Activated CD4-positive, alpha-beta memory T cell treated with anti-CD3 and anti-CD28 coated beads for 36 hours (primary cell): ENCODE results near the gene FBLN1. TPM values are rescaled to one million over a fixed set of nuclear protein-coding genes. Genes with fewer than 3 reads are reported as not detected.

Experiments used
- CTCF ChIA-PET: fragments of 350-600 bp; sonication (Branson Sonifier 250); formaldehyde crosslinking; loops from one replicate; lab custom pipeline; 2021; ENCODE audit warnings: antibody characterized with exemption, inconsistent platforms; lab: Charles Lee
- POLR2A ChIA-PET: fragments of 350-600 bp; sonication (Branson Sonifier 250); formaldehyde crosslinking; loops from one replicate; lab custom pipeline; 2021; ENCODE audit warnings: antibody characterized with exemption; lab: Charles Lee
- DNase-seq: peaks from one replicate; pipeline ENCODE4 v3.0.0-alpha.2; 2020
- H3K27ac Mint-ChIP-seq: one replicate; pipeline ENCODE4 v1.8.0; 2021; ENCODE audit warnings: mixed read lengths
- H3K27me3 Mint-ChIP-seq: one replicate; pipeline ENCODE4 v1.8.0; 2021; ENCODE audit warnings: mixed read lengths
- H3K36me3 Mint-ChIP-seq: one replicate; pipeline ENCODE4 v1.8.0; 2021; ENCODE audit warnings: mixed read lengths
- H3K4me1 Mint-ChIP-seq: one replicate; pipeline ENCODE4 v1.8.0; 2021; ENCODE audit warnings: low read depth, mixed read lengths
- H3K4me3 Mint-ChIP-seq: one replicate; pipeline ENCODE4 v1.8.0; 2021; ENCODE audit warnings: mild to moderate bottlenecking, mixed read lengths
- H3K9me3 Mint-ChIP-seq: one replicate; pipeline ENCODE4 v1.8.0; 2021; ENCODE audit warnings: mixed read lengths
- intact Hi-C: fragments of 100-400 bp; cut with micrococcal nuclease; formaldehyde crosslinking; loops from one replicate; pipeline ENCODE4 v1.15.1; 2023
- total RNA-seq, 2 experiments: library from RNA; stranded (reverse); gene quantifications; one replicate each; pipeline ENCODE4 v1.2.3, GENCODE V29; 2021

Gene FBLN1
- total RNA-seq, 2 experiments from 2014 or later, result not detected

DNA sequence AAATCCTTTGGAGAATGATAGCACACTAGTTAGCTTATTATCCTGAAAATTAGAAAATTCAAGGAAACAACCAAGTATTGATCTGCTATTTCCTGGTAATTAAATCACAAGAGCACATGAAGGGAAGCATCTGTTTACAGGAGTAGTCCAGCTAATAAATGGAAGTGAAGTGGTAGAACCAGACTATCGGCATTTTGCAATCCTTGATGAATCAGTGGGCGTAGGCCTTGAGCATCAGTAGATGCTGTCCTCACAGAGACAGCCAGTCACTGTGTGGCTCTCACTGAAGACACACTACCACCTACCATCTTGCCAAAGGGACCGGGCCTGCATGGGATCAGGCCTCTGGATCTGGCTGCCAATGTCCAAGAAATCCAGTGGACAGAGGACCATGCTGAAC, 69.8 kb downstream of the FBLN1 start:
- POLR2A ChIA-PET, result no interaction called here
- Mint-ChIP-seq H3K27me3 (peaks cover 9% of the 10 kb centered on the region), H3K27ac (no peak overlapping the region), H3K9me3 (peaks cover 17% of the 10 kb centered on the region), H3K36me3 (peaks cover 3% of the 10 kb centered on the region), H3K4me3 (no peak overlapping the region), H3K4me1 (no peaks in the 10 kb centered on the region)
- CTCF ChIA-PET, result no interaction called here
- DNase-seq, result no peak
- intact Hi-C loops, result loop anchor here (10.0 kb wide), 1 partner anchor 72 kb away; no protein-coding TSS in a partner anchor

DNA sequence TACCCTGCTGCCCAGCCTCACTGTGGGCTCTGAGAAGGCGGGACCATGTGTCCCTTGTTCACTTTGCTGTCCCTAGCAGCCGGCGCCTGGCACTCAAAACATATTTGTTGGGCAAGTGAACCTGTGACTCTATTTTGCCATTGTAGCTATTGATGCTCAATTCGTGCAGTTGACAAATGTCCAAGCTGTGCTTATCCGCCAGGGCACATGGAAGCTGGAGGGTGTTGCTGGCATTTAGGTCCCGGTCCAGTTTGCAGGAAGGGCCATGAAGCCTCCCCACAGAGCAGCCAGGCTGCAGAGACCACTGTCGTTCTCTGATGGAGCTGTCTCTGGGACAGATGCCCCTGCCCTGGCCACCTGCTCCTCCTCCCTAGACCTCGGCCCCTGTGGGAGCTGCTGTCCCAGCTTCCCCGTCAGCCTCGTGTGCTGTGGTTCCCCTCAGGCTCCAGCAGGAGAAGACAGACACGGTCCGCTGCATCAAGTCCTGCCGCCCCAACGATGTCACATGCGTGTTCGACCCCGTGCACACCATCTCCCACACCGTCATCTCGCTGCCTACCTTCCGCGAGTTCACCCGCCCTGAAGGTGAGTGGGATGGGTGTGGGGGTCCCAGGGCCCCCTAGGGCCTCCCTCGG, 71.5 kb downstream of the FBLN1 start:
- Mint-ChIP-seq H3K9me3 (peaks cover 17% of the 10 kb centered on the region), H3K4me1 (no peaks in the 10 kb centered on the region), H3K27me3 (peaks cover 12% of the 10 kb centered on the region), H3K27ac (no peak overlapping the region), H3K36me3 (peaks cover 3% of the 10 kb centered on the region), H3K4me3 (no peak overlapping the region)
- intact Hi-C loops, result loop anchor here (10.0 kb wide), 1 partner anchor 71 kb away; no protein-coding TSS in a partner anchor
- POLR2A ChIA-PET, result no interaction called here
- no peak for DNase-seq
- CTCF ChIA-PET, result interaction anchor here (0.8 kb wide), 1 partner anchor 9 kb away, joined by 3 read pairs; no protein-coding TSS in a partner anchor

DNA sequence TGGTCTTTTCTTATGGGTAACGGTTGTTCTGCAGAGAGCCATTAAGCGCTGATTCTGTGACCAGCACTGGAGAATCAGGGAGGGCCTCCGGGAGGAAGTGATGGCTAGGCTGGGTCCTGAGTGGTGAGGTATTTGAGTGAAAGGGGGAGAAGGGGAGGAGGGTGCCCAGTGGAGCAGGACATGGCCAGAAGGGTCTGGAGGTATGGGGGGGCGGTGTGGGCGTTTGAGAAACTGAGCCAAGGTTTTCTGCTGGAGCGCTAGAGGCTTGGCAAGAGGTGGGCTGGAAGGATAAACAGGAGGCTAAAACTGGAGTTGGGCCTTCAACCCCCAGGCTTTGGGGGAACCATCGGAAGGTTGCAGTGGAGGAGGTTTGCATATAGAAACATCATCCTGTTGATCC, 72.5 kb downstream of the FBLN1 start:
- Mint-ChIP-seq H3K4me1 (no peaks in the 10 kb centered on the region), H3K36me3 (peaks cover 3% of the 10 kb centered on the region), H3K27me3 (peaks cover 12% of the 10 kb centered on the region), H3K9me3 (peaks cover 12% of the 10 kb centered on the region), H3K4me3 (no peak overlapping the region), H3K27ac (no peak overlapping the region)
- CTCF ChIA-PET, result interaction anchor here (0.8 kb wide), 1 partner anchor 10 kb away, joined by 3 read pairs; no protein-coding TSS in a partner anchor
- intact Hi-C loops, result loop anchor here (10.0 kb wide), 1 partner anchor 70 kb away; no protein-coding TSS in a partner anchor
- POLR2A ChIA-PET, result no interaction called here
- DNase-seq, result no peak

DNA sequence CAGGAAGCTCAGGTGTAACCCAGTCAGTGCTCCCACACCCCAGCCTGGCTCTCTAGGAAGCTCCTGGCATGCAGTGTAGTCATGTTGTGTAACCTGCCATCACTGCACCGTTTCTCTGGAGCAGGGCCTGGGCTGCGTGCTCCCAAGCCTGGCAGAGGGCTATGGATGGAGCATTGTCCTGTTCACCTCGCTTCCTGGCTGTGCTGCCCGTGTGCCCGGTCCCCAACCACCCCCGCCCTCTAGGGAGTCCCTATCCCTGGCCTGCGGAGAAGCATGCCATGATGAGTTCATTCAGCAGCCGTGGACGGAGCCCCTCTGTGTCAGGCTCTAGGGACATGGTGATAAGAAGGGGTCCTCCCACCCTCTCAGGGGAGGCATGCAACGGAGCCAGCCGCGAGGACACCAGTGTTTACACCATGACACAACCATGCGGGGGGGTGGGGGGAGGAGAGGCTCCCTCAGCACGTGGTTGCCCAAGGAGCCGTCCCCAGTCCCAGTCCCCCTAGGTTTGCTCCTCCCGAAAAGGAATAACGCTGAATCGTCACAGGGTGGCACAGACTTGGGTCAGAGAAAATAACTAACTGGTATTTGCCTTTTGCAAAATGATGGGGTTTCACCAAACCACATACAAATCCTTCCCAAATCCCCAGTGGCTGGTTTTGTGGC, 73.1 kb downstream of the FBLN1 start:
- Mint-ChIP-seq H3K9me3 (peaks cover 7% of the 10 kb centered on the region), H3K36me3 (no peaks in the 10 kb centered on the region)
- intact Hi-C loops, result loop anchor here (10.0 kb wide), 1 partner anchor 69 kb away; no protein-coding TSS in a partner anchor

DNA sequence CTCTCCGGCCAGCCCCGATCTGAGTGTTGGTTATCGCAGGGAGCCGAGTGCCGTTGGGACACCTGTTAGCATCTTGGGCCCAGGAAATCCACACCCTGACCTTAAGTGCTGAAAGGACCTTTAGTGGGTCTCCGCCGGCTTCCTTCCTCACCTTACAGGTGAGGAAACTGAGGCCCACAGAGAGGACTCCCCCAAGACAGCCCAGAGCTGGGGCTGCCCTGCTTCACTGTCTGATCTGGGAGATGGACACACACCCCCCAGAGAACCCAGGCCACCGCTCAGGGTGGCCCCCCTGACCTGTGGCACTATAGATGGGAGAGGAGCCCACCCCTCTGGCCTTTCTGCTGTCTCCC, 73.6 kb downstream of the FBLN1 start:
- H3K9me3 Mint-ChIP-seq, result peaks cover 5% of the 10 kb centered on the region
- H3K27me3 Mint-ChIP-seq, result peaks cover 12% of the 10 kb centered on the region
- H3K4me1 Mint-ChIP-seq, result no peaks in the 10 kb centered on the region
- no peak overlapping the region for H3K4me3 Mint-ChIP-seq
- no peak overlapping the region for H3K27ac Mint-ChIP-seq
- ChIA-PET POLR2A (no interaction called here), CTCF (interaction anchor here (1.4 kb wide), 1 partner anchor 287 kb away, joined by 5 read pairs; no protein-coding TSS in a partner anchor)
- intact Hi-C loops, result loop anchor here (10.0 kb wide), 1 partner anchor 69 kb away; no protein-coding TSS in a partner anchor
- DNase-seq, result no peak
- H3K36me3 Mint-ChIP-seq, result no peaks in the 10 kb centered on the region

More for the DNA sequence above, 73.1 kb downstream of the FBLN1 start:
- DNase-seq, result no peak
- POLR2A ChIA-PET, result no interaction called here
- Mint-ChIP-seq H3K27ac (no peak overlapping the region), H3K27me3 (peaks cover 12% of the 10 kb centered on the region), H3K4me1 (no peaks in the 10 kb centered on the region), H3K4me3 (no peak overlapping the region)
- CTCF ChIA-PET, result interaction anchor here (1.4 kb wide), 1 partner anchor 287 kb away, joined by 5 read pairs; no protein-coding TSS in a partner anchor

DNA sequence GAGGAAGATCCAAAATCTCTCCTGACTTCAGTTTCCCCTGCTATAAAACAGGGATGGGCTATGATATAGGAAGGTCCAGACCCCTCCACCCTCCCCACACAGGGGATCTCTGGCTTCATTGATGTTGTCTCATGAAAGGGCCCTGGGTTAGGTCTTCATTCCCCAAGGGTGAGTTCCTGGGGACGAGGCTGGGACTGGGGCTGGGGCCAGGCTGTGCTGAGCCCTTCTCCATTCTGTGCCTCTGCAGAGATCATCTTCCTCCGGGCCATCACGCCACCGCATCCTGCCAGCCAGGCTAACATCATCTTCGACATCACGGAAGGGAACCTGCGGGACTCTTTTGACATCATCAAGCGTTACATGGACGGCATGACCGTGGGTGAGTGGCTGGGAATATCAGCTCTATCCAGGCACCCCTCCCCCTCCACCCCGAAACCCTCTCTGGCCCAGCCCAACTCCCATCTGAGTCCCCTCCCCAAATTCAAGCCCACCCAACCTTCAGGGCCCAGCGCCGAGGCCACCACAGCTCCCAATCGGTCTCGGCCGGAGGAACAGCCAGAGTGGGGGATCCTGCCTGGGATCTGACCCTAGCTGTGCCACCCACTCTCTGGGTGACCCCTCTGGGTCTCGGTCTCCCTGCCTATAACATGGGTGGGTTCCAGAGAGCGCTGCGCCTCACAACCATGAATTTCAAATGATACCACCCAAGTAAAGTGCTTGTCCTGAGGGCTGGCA, 74.2 kb downstream of the FBLN1 start:
- H3K36me3 Mint-ChIP-seq, result no peaks in the 10 kb centered on the region
- H3K9me3 Mint-ChIP-seq, result no peaks in the 10 kb centered on the region
- H3K4me1 Mint-ChIP-seq, result no peaks in the 10 kb centered on the region
- H3K27ac Mint-ChIP-seq, result no peak overlapping the region
- CTCF ChIA-PET, result interaction anchor here (0.8 to 1.7 kb wide), 4 partner anchors 15 to 286 kb away, joined by 3 to 6 read pairs (median 4); no protein-coding TSS in a partner anchor
- POLR2A ChIA-PET, result no interaction called here
- intact Hi-C loops, result loop anchor here (10.0 kb wide), 1 partner anchor 68 kb away; no protein-coding TSS in a partner anchor
- peaks cover 12% of the 10 kb centered on the region for H3K27me3 Mint-ChIP-seq
- no peak overlapping the region for H3K4me3 Mint-ChIP-seq
- DNase-seq, result no peak

DNA sequence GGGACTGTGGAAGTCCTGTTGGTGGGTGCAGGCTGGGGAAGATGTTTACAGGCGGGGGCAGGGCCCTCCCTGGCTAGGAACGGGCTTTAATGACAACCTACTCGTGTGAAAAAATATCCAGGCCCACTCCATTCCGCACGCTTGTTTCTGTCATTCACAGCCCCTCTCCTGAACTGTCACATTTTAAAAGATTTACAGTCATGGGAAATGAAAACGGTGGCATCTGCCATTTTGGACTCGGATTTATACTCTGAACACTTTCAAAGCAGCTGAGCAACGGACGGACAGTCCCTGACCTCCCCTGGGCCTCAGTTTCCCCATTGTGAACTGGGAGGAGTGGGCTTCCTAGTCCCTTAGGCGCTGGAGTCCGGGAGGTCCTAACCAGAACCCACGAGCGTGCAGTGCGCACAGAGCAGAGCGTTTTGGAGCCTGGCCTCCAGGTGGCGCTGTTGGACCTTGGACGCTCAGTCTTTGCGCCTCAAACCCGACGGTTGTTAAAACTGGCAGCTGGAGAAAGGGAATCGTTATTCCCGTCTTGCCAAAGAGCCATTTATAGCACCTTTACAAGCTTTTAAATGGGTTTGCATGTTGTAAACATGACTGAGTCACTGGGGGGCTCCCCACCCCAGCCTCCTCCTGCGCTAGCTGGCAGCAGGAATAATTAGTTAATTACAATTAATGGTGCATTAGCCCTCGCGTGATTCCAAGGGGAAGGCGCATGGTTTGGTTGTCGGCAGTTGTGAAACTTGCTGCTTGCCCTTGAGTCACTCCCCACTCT, 75.3 kb downstream of the FBLN1 start:
- ChIA-PET POLR2A (no interaction called here), CTCF (interaction anchor here (0.6 to 1.7 kb wide), 15 partner anchors 14 to 892 kb away, joined by 3 to 12 read pairs (median 3); no protein-coding TSS in a partner anchor)
- Mint-ChIP-seq H3K4me3 (no peak overlapping the region), H3K27ac (no peak overlapping the region), H3K9me3 (no peaks in the 10 kb centered on the region), H3K36me3 (no peaks in the 10 kb centered on the region), H3K4me1 (no peaks in the 10 kb centered on the region), H3K27me3 (peaks cover 12% of the 10 kb centered on the region)
- DNase-seq, result peak; percentile 82
- intact Hi-C loops, result loop anchor here (10.0 kb wide), 1 partner anchor 67 kb away; no protein-coding TSS in a partner anchor

DNA sequence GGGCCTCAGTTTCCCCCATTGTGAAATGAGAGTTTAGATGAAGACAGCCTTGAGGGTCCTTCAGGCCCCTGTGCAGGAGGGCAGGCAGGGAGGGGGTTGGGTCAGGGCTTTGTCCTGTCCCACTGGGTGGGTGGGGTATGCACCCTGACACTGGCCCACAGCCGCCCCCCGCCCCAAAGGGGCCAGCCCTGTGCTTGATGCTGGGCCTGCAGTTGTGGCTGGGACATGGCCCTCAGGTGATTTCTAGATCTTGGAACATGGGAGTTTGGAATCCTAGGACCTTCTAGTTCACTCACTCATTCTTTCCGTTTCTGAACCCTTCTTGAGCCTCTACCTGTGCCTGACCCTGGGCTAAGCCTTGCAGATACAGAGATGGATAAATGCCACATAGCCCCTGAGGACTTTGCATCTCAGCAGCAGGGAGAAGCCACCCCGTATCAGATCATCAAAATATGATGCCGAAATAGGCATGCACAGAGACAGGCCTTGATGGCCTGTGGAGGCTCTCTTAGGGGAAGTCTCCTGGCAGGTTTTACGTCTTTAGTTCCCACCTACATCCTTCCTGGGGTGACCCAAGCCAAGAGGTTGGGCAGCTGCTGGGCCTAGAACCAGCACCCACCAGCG, 76.0 kb downstream of the FBLN1 start:
- POLR2A ChIA-PET, result no interaction called here
- Mint-ChIP-seq H3K36me3 (no peaks in the 10 kb centered on the region), H3K4me1 (peaks cover 5% of the 10 kb centered on the region), H3K4me3 (no peak overlapping the region), H3K27ac (no peak overlapping the region), H3K9me3 (no peaks in the 10 kb centered on the region), H3K27me3 (peaks cover 12% of the 10 kb centered on the region)
- DNase-seq, result no peak
- CTCF ChIA-PET, result interaction anchor here (0.6 to 1.7 kb wide), 14 partner anchors 13 to 892 kb away, joined by 3 to 12 read pairs (median 3); no protein-coding TSS in a partner anchor
- intact Hi-C loops, result loop anchor here (10.0 kb wide), 1 partner anchor 66 kb away; no protein-coding TSS in a partner anchor

DNA sequence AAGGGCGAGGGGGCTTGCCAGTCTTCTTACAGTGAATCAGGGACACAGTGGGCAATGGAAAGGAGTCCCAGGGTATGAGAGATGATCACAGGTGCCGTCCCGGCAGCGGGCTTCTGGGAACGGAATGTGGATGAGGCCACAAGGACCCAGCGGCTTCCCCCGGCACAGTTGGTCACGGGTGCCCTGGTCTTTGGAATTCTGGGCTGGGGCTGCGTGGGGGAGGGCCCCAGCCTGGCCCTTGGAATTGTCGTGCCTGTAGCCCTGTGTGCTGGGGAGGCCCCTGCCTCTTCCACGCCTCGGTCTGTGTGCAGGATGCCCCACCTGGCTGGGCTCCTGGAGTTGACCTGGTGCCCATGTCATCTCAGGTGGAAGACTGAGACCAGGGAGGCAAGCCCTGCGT, 76.6 kb downstream of the FBLN1 start:
- intact Hi-C loops, result loop anchor here (10.0 kb wide), 1 partner anchor 65 kb away; no protein-coding TSS in a partner anchor
- Mint-ChIP-seq H3K4me3 (no peak overlapping the region), H3K4me1 (peaks cover 6% of the 10 kb centered on the region), H3K9me3 (no peaks in the 10 kb centered on the region), H3K27ac (no peak overlapping the region), H3K36me3 (no peaks in the 10 kb centered on the region), H3K27me3 (peaks cover 12% of the 10 kb centered on the region)
- POLR2A ChIA-PET, result no interaction called here
- DNase-seq, result no peak
- CTCF ChIA-PET, result interaction anchor here (1.6 kb wide), 1 partner anchor 24 kb away, joined by 4 read pairs; no protein-coding TSS in a partner anchor

DNA sequence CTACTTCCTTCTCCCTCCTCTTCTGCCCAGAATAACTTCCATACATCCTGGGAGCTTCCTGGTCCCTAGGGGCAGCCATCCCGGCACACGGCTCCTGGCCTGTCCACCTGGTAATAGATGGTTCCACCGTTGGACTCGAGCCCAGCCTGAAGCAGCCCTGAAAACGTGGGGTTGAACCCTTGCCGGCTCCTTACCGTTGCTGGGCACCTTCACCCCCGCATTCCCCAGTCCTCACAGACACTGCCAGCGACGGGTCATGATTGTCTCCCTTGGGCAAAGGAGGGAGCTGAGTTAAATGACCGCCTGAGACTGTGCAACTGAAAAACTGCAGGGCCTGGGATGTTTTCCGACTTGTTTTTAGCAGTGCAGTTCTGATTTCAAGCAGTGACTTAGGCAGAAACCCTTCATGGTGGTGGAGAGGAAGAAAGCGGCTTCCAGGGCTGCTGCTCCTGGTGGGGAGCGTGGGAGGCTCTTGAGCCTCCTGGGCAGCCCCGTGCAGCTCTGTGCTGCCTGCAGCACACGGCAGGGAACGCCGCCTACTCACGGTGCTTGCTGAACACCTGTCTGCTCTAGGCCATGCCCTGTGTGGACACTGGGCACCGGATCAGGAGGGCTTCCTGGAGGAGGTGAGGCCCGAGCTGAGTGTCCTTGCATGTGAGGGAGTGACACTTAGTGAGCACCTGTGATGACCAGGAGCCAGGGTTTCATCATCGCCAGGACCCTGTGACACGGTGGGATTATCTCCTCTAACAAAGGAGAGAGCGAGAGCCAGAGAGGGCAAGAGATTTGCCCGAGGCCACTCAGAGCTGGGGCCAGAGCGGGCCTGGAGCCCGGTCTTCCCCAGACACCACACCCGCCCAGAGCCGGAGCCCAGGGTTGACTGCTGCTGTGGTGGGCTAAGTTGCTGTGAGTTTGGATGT, 77.4 kb downstream of the FBLN1 start:
- CTCF ChIA-PET, result interaction anchor here (0.6 to 1.5 kb wide), 3 partner anchors 84 to 396 kb away, joined by 3 to 4 read pairs (median 3); partner anchors contain the start of gene WNT7B
- Mint-ChIP-seq H3K27me3 (peaks cover 12% of the 10 kb centered on the region), H3K27ac (no peak overlapping the region), H3K36me3 (no peaks in the 10 kb centered on the region), H3K4me1 (peaks cover 6% of the 10 kb centered on the region), H3K9me3 (no peaks in the 10 kb centered on the region), H3K4me3 (no peak overlapping the region)
- POLR2A ChIA-PET, result no interaction called here
- intact Hi-C loops, result loop anchor here (10.0 kb wide), 1 partner anchor 65 kb away; no protein-coding TSS in a partner anchor
- DNase-seq, result no peak
